NCI-H2227 (cell line): ENCODE results near the gene DDX42.
A peak's percentile ranks its signal among the peaks of the same experiment; 100 is the strongest.

ENCODE experiments used
- DNase-seq: peaks from one replicate; lab custom pipeline; 2025; ENCODE audit not compliant: unreplicated experiment; lab: John Stamatoyannopoulos, UW

DDX42 gene

GRCh38 chr17:63774141-63774968 lies at the start of gene DDX42:
Gene DDX42 (plus strand): TSS chr17:63774170. CDS start chr17:63787050, 12,880 bp downstream.
- DNase-seq = peak; percentile 68

- DNase-seq = no peak
Measured at GRCh38 chr17:63735691-63736090, 38.3 kb upstream of the DDX42 start.

GRCh38 chr17:63740464-63741142 lies 33.4 kb upstream of the DDX42 start:
- DNase-seq = no peak

- no peak for DNase-seq
Measured at GRCh38 chr17:63741143-63741407, 32.9 kb upstream of the DDX42 start.

- peak; percentile 99 for DNase-seq
Measured at GRCh38 chr17:63741408-63742173, 32.4 kb upstream of the DDX42 start, which contains the start of gene STRADA. Gene STRADA (minus strand): TSS chr17:63741799. CDS start chr17:63728369, 13,430 bp downstream.

GRCh38 chr17:63751806-63752205 lies 22.2 kb upstream of the DDX42 start:
- DNase-seq = no peak

GRCh38 chr17:63752707-63753106 lies 21.3 kb upstream of the DDX42 start:
- no peak for DNase-seq

GRCh38 chr17:63753215-63753614 lies 20.8 kb upstream of the DDX42 start:
- DNase-seq = no peak

- DNase-seq = no peak
Measured at GRCh38 chr17:63754046-63754445, 19.9 kb upstream of the DDX42 start.

- DNase-seq = no peak
Measured at GRCh38 chr17:63758428-63758827, 15.5 kb upstream of the DDX42 start.

- DNase-seq = no peak
Measured at GRCh38 chr17:63760771-63761539, 13.0 kb upstream of the DDX42 start.

- no peak for DNase-seq
Measured at GRCh38 chr17:63762161-63763078, 11.6 kb upstream of the DDX42 start.

- no peak for DNase-seq
Measured at GRCh38 chr17:63764716-63765115, 9.3 kb upstream of the DDX42 start.

- no peak for DNase-seq
Measured at GRCh38 chr17:63766754-63767153, 7.2 kb upstream of the DDX42 start.

GRCh38 chr17:63768433-63768832 lies 5.5 kb upstream of the DDX42 start:
- no peak for DNase-seq

- DNase-seq = peak; percentile 25
Measured at GRCh38 chr17:63772801-63773271, 1.1 kb upstream of the DDX42 start.

- DNase-seq = peak; percentile 100
Measured at GRCh38 chr17:63773272-63774140, 464 bp upstream of the DDX42 start, which contains the start of gene CCDC47. Gene CCDC47 (minus strand): TSS chr17:63773597. CDS start chr17:63766175, 7,422 bp downstream.

GRCh38 chr17:63774969-63775265 lies 947 bp downstream of the DDX42 start:
- DNase-seq = no peak

GRCh38 chr17:63775420-63775819 lies 1.4 kb downstream of the DDX42 start:
- DNase-seq = no peak
